ENCODE measurements around the gene LMO2.

LMO2 gene

GRCh38 chr11:33884601-33885000 lies 7.3 kb downstream of the LMO2 start:
- Histone ChIP-seq H3K27me3 (replicated peaks; ENCODE audit: control insufficient read depth, insufficient read depth, low read length) (peaks cover 84% of the 10 kb centered on the region), H3K4me3 (ENCODE audit: low read length) (no peak overlapping the region), H3K9me3 (ENCODE audit: control insufficient read depth, low read length) (no peaks in the 10 kb centered on the region), H3K36me3 (ENCODE audit: control insufficient read depth, insufficient read depth, low read length, severe bottlenecking) (no peaks in the 10 kb centered on the region), H3K4me1 (ENCODE audit: control insufficient read depth, insufficient read depth, low read length) (no peaks in the 10 kb centered on the region), H3K9ac (ENCODE audit: low read length) (no peak overlapping the region)
- DNase-seq (ENCODE audit: low read depth) = no peak

GRCh38 chr11:33884035-33884434 lies 7.8 kb downstream of the LMO2 start:
- no peaks in the 10 kb centered on the region for H3K4me1 ChIP-seq (ENCODE audit: control insufficient read depth, insufficient read depth, low read length)
- H3K4me3 ChIP-seq (ENCODE audit: low read length) = no peak overlapping the region
- no peaks in the 10 kb centered on the region for H3K36me3 ChIP-seq (ENCODE audit: control insufficient read depth, insufficient read depth, low read length, severe bottlenecking)
- H3K9me3 ChIP-seq (ENCODE audit: control insufficient read depth, low read length) = no peaks in the 10 kb centered on the region
- no peak for DNase-seq (ENCODE audit: low read depth)
- no peak overlapping the region for H3K9ac ChIP-seq (ENCODE audit: low read length)
- peaks cover 89% of the 10 kb centered on the region for H3K27me3 ChIP-seq (replicated peaks; ENCODE audit: control insufficient read depth, insufficient read depth, low read length)

GRCh38 chr11:33881651-33882503 lies 10.0 kb downstream of the LMO2 start:
- DNase-seq (ENCODE audit: low read depth) = no peak
- Histone ChIP-seq H3K36me3 (ENCODE audit: control insufficient read depth, insufficient read depth, low read length, severe bottlenecking) (no peaks in the 10 kb centered on the region), H3K4me1 (ENCODE audit: control insufficient read depth, insufficient read depth, low read length) (no peaks in the 10 kb centered on the region), H3K4me3 (ENCODE audit: low read length) (no peak overlapping the region), H3K9ac (ENCODE audit: low read length) (no peak overlapping the region), H3K9me3 (ENCODE audit: control insufficient read depth, low read length) (no peaks in the 10 kb centered on the region), H3K27me3 (replicated peaks; ENCODE audit: control insufficient read depth, insufficient read depth, low read length) (peaks cover 84% of the 10 kb centered on the region)

- H3K4me1 ChIP-seq (ENCODE audit: control insufficient read depth, insufficient read depth, low read length) = no peaks in the 10 kb centered on the region
- H3K4me3 ChIP-seq (ENCODE audit: low read length) = no peak overlapping the region
- H3K9me3 ChIP-seq (ENCODE audit: control insufficient read depth, low read length) = no peaks in the 10 kb centered on the region
- no peak overlapping the region for H3K9ac ChIP-seq (ENCODE audit: low read length)
- no peaks in the 10 kb centered on the region for H3K36me3 ChIP-seq (ENCODE audit: control insufficient read depth, insufficient read depth, low read length, severe bottlenecking)
- H3K27me3 ChIP-seq (replicated peaks; ENCODE audit: control insufficient read depth, insufficient read depth, low read length) = peaks cover 83% of the 10 kb centered on the region
- DNase-seq (ENCODE audit: low read depth) = no peak
These were observed 10.9 kb downstream of the LMO2 start for GRCh38 chr11:33880979-33881378.

GRCh38 chr11:33879375-33879774 lies 12.5 kb downstream of the LMO2 start:
- no peak for DNase-seq (ENCODE audit: low read depth)
- no peak overlapping the region for H3K4me3 ChIP-seq (ENCODE audit: low read length)
- H3K9me3 ChIP-seq (ENCODE audit: control insufficient read depth, low read length) = no peaks in the 10 kb centered on the region
- H3K27me3 ChIP-seq (replicated peaks; ENCODE audit: control insufficient read depth, insufficient read depth, low read length) = peaks cover 83% of the 10 kb centered on the region
- no peak overlapping the region for H3K9ac ChIP-seq (ENCODE audit: low read length)
- H3K36me3 ChIP-seq (ENCODE audit: control insufficient read depth, insufficient read depth, low read length, severe bottlenecking) = no peaks in the 10 kb centered on the region
- H3K4me1 ChIP-seq (ENCODE audit: control insufficient read depth, insufficient read depth, low read length) = no peaks in the 10 kb centered on the region

- H3K4me3 ChIP-seq (ENCODE audit: low read length) = no peak overlapping the region
- no peak for DNase-seq (ENCODE audit: low read depth)
- no peaks in the 10 kb centered on the region for H3K36me3 ChIP-seq (ENCODE audit: control insufficient read depth, insufficient read depth, low read length, severe bottlenecking)
- no peak overlapping the region for H3K9ac ChIP-seq (ENCODE audit: low read length)
- H3K9me3 ChIP-seq (ENCODE audit: control insufficient read depth, low read length) = no peaks in the 10 kb centered on the region
- H3K27me3 ChIP-seq (replicated peaks; ENCODE audit: control insufficient read depth, insufficient read depth, low read length) = peaks cover 82% of the 10 kb centered on the region
- H3K4me1 ChIP-seq (ENCODE audit: control insufficient read depth, insufficient read depth, low read length) = no peaks in the 10 kb centered on the region
These were observed 14.8 kb downstream of the LMO2 start for GRCh38 chr11:33877038-33877437.

GRCh38 chr11:33875621-33876294 lies 16.1 kb downstream of the LMO2 start:
- Histone ChIP-seq H3K9ac (ENCODE audit: low read length) (no peak overlapping the region), H3K4me3 (ENCODE audit: low read length) (no peak overlapping the region), H3K36me3 (ENCODE audit: control insufficient read depth, insufficient read depth, low read length, severe bottlenecking) (no peaks in the 10 kb centered on the region), H3K27me3 (replicated peaks; ENCODE audit: control insufficient read depth, insufficient read depth, low read length) (peaks cover 76% of the 10 kb centered on the region), H3K4me1 (ENCODE audit: control insufficient read depth, insufficient read depth, low read length) (no peaks in the 10 kb centered on the region), H3K9me3 (ENCODE audit: control insufficient read depth, low read length) (no peaks in the 10 kb centered on the region)
- no peak for DNase-seq (ENCODE audit: low read depth)

GRCh38 chr11:33874910-33875490 lies 16.9 kb downstream of the LMO2 start:
- Histone ChIP-seq H3K9ac (ENCODE audit: low read length) (no peak overlapping the region), H3K9me3 (ENCODE audit: control insufficient read depth, low read length) (no peaks in the 10 kb centered on the region), H3K4me3 (ENCODE audit: low read length) (no peak overlapping the region), H3K36me3 (ENCODE audit: control insufficient read depth, insufficient read depth, low read length, severe bottlenecking) (no peaks in the 10 kb centered on the region), H3K4me1 (ENCODE audit: control insufficient read depth, insufficient read depth, low read length) (peaks cover 3% of the 10 kb centered on the region), H3K27me3 (replicated peaks; ENCODE audit: control insufficient read depth, insufficient read depth, low read length) (peaks cover 74% of the 10 kb centered on the region)
- no peak for DNase-seq (ENCODE audit: low read depth)

GRCh38 chr11:33874433-33874832 lies 17.4 kb downstream of the LMO2 start:
- no peak for DNase-seq (ENCODE audit: low read depth)
- Histone ChIP-seq H3K4me1 (ENCODE audit: control insufficient read depth, insufficient read depth, low read length) (peaks cover 3% of the 10 kb centered on the region), H3K9me3 (ENCODE audit: control insufficient read depth, low read length) (no peaks in the 10 kb centered on the region), H3K36me3 (ENCODE audit: control insufficient read depth, insufficient read depth, low read length, severe bottlenecking) (no peaks in the 10 kb centered on the region), H3K27me3 (replicated peaks; ENCODE audit: control insufficient read depth, insufficient read depth, low read length) (peaks cover 71% of the 10 kb centered on the region), H3K4me3 (ENCODE audit: low read length) (no peak overlapping the region), H3K9ac (ENCODE audit: low read length) (no peak overlapping the region)

GRCh38 chr11:33869481-33870422 lies 22.1 kb downstream of the LMO2 start:
- Histone ChIP-seq H3K27me3 (replicated peaks; ENCODE audit: control insufficient read depth, insufficient read depth, low read length) (peaks cover 72% of the 10 kb centered on the region), H3K9me3 (ENCODE audit: control insufficient read depth, low read length) (no peaks in the 10 kb centered on the region), H3K4me1 (ENCODE audit: control insufficient read depth, insufficient read depth, low read length) (peaks cover 3% of the 10 kb centered on the region), H3K9ac (ENCODE audit: low read length) (peak overlapping the region; percentile 54), H3K4me3 (ENCODE audit: low read length) (peak overlapping the region; percentile 83), H3K36me3 (ENCODE audit: control insufficient read depth, insufficient read depth, low read length, severe bottlenecking) (no peaks in the 10 kb centered on the region)
- peak; percentile 58 for DNase-seq (ENCODE audit: low read depth)
